NCI-H748 (cell line): Measurements from ENCODE around the gene UNC119B.
"Not testable (repeated sequence)": the region's sequence is repeated elsewhere in the genome, so short reads cannot be mapped to it uniquely, and the experiment has no call there.

Experiments
- DNase-seq: peaks from one replicate; lab custom pipeline; 2025; ENCODE audit not compliant: unreplicated experiment; lab: John Stamatoyannopoulos, UW

The UNC119B gene

GRCh38 chr12:120718055-120718454, 7.8 kb downstream of the UNC119B start:
- DNase-seq, result no peak

GRCh38 chr12:120719072-120719471, 8.8 kb downstream of the UNC119B start:
- DNase-seq, result no peak

- DNase-seq, result no peak
These were observed 9.4 kb downstream of the UNC119B start for GRCh38 chr12:120719496-120720233.

GRCh38 chr12:120720234-120720986, 10.2 kb downstream of the UNC119B start:
- DNase-seq, result no peak

GRCh38 chr12:120720987-120721801, 10.9 kb downstream of the UNC119B start:
- no peak for DNase-seq

GRCh38 chr12:120721866-120722265, 11.6 kb downstream of the UNC119B start:
- no peak for DNase-seq

- DNase-seq, result no peak
These were observed 12.5 kb downstream of the UNC119B start for GRCh38 chr12:120722784-120723183.

GRCh38 chr12:120724720-120725119, 14.5 kb downstream of the UNC119B start:
- DNase-seq, result no peak

GRCh38 chr12:120725151-120725658, 14.9 kb downstream of the UNC119B start:
- peak; percentile 61 for DNase-seq

GRCh38 chr12:120725659-120726509, 15.6 kb downstream of the UNC119B start, which contains the start of gene ACADS:
TSS of gene ACADS (plus strand) at chr12:120725826. CDS start at chr12:120725886, 60 bp downstream.
- DNase-seq, result peak; percentile 90

- no peak for DNase-seq
These were observed 16.2 kb downstream of the UNC119B start for GRCh38 chr12:120726510-120726793.

GRCh38 chr12:120726961-120727360, 16.7 kb downstream of the UNC119B start:
- DNase-seq, result no peak

- DNase-seq, result not testable (repeated sequence)
These were observed 21.9 kb downstream of the UNC119B start for GRCh38 chr12:120732198-120732597.

GRCh38 chr12:120733574-120733973, 23.3 kb downstream of the UNC119B start:
- no peak for DNase-seq

- DNase-seq, result no peak
These were observed 24.0 kb downstream of the UNC119B start for GRCh38 chr12:120734210-120734609.

- DNase-seq, result no peak
These were observed 24.9 kb downstream of the UNC119B start for GRCh38 chr12:120735181-120735580.

GRCh38 chr12:120736404-120737331, 26.4 kb downstream of the UNC119B start:
- DNase-seq, result no peak

- DNase-seq, result no peak
These were observed 27.4 kb downstream of the UNC119B start for GRCh38 chr12:120737557-120738251.
